Measurements from ENCODE around the gene APOL6.
"Not testable (repeated sequence)": the region's sequence is repeated elsewhere in the genome, so short reads cannot be mapped to it uniquely, and the experiment has no call there.

The APOL6 gene

GRCh38 chr22:35618427-35619223 lies 29.6 kb upstream of the APOL6 start:
- FAIRE-seq (no peak), DNase-seq (ENCODE audit: insufficient read length, low spot score) (no peak)
- TF ChIP-seq CTCF (IDR thresholded peaks at IDR 0.05; ENCODE audit: insufficient read depth, missing control alignments) = no peak

GRCh38 chr22:35619336-35620094 lies 28.7 kb upstream of the APOL6 start:
- no peak for FAIRE-seq
- TF ChIP-seq CTCF (IDR thresholded peaks at IDR 0.05; ENCODE audit: insufficient read depth, missing control alignments) = no peak
- no peak for DNase-seq (ENCODE audit: insufficient read length, low spot score)

- no peak for FAIRE-seq
- TF ChIP-seq CTCF (IDR thresholded peaks at IDR 0.05; ENCODE audit: insufficient read depth, missing control alignments) = no peak
- DNase-seq (ENCODE audit: insufficient read length, low spot score) = no peak
These were observed 27.5 kb upstream of the APOL6 start for GRCh38 chr22:35620624-35621251.

GRCh38 chr22:35621451-35621850 lies 26.8 kb upstream of the APOL6 start:
- DNase-seq (ENCODE audit: insufficient read length, low spot score) (no peak), FAIRE-seq (no peak)
- no peak for TF ChIP-seq CTCF (IDR thresholded peaks at IDR 0.05; ENCODE audit: insufficient read depth, missing control alignments)

GRCh38 chr22:35622191-35622913 lies 25.9 kb upstream of the APOL6 start:
- no peak for TF ChIP-seq CTCF (IDR thresholded peaks at IDR 0.05; ENCODE audit: insufficient read depth, missing control alignments)
- FAIRE-seq = no peak
- DNase-seq (ENCODE audit: insufficient read length, low spot score) = no peak

GRCh38 chr22:35623885-35624284 lies 24.4 kb upstream of the APOL6 start:
- not testable (repeated sequence) for DNase-seq (ENCODE audit: insufficient read length, low spot score); FAIRE-seq

GRCh38 chr22:35624547-35624946 lies 23.7 kb upstream of the APOL6 start:
- no peak for TF ChIP-seq CTCF (IDR thresholded peaks at IDR 0.05; ENCODE audit: insufficient read depth, missing control alignments)
- no peak for FAIRE-seq

More at GRCh38 chr22:35624547-35624946, 23.7 kb upstream of the APOL6 start:
- no peak for DNase-seq (ENCODE audit: insufficient read length, low spot score)

Measured in D721Med (cell line).